HEK293 (cell line): ENCODE measurements around the gene DOCK8.

Experiments used
- CTCF ChIA-PET: fragments of 350-600 bp; formaldehyde crosslinking; extraction: SDS; loops from one replicate; lab custom pipeline; 2021; ENCODE audit warnings: antibody characterized with exemption; lab: Yijun Ruan, JAX
- POLR2A ChIA-PET: fragments of 300-600 bp; formaldehyde crosslinking; extraction: SDS; loops from one replicate; lab custom pipeline; 2020; ENCODE audit warnings: antibody characterized with exemption, inconsistent platforms; lab: Yijun Ruan, JAX
- H3K27ac ChIP-seq: fragments of 200-500 bp; sonication (Bioruptor generic); 2 replicates; pipeline ENCODE4 v1.5.1; 2014; ENCODE audit warnings: low read depth, low read length, control low read depth, inconsistent platforms; ENCODE audit errors: extremely low read depth
- H3K36me3 ChIP-seq, 2 experiments: fragments of 200-500 bp in 1 of 2; sonication (Bioruptor generic) in 1 of 2; 1 replicate in 1 of 2; 2 replicates in 1 of 2; pipeline ENCODE4 v1.5.1; 2014 to 2017; ENCODE audit warnings: inconsistent platforms in 2 of 2, low read length in 2 of 2; ENCODE audit not compliant: control insufficient read depth in 2 of 2, insufficient read depth in 1 of 2
- H3K4me1 ChIP-seq: fragments of 200-500 bp; sonication (Bioruptor generic); 2 replicates; pipeline ENCODE4 v1.5.1; 2014; ENCODE audit warnings: mild to moderate bottlenecking, low read length, inconsistent platforms; ENCODE audit not compliant: control insufficient read depth, insufficient read depth
- H3K4me3 ChIP-seq: 2 replicates; pipeline ENCODE4 v1.5.1; 2011; ENCODE audit warnings: low read depth, mild to moderate bottlenecking, control low read depth, low read length, moderate library complexity
- H3K9me3 ChIP-seq: fragments of 200-500 bp; sonication (Bioruptor generic); 2 replicates; pipeline ENCODE4 v1.5.1; 2014; ENCODE audit warnings: low read depth, low read length, inconsistent platforms; ENCODE audit not compliant: control insufficient read depth, insufficient read depth
- KLF7 ChIP-seq: fragments of 450-650 bp; formaldehyde crosslinking; IDR thresholded peaks from 2 replicates; pipeline ENCODE4 v1.5.1; 2016; ENCODE audit warnings: missing biosample characterization, missing genetic modification characterization, borderline replicate concordance
- SP3 ChIP-seq: fragments of 450-650 bp; formaldehyde crosslinking; IDR thresholded peaks from 2 replicates; pipeline ENCODE4 v1.5.1; 2016; ENCODE audit warnings: missing biosample characterization, missing genetic modification characterization
- ZBTB20 ChIP-seq: fragments of 450-650 bp; formaldehyde crosslinking; IDR thresholded peaks from 2 replicates; pipeline ENCODE4 v1.5.1; 2016; ENCODE audit warnings: missing biosample characterization, missing genetic modification characterization
- ZEB2 ChIP-seq: fragments of 450-650 bp; formaldehyde crosslinking; IDR thresholded peaks from 2 replicates; pipeline ENCODE4 v1.5.1; 2016; ENCODE audit warnings: missing biosample characterization, missing genetic modification characterization
- ZFP37 ChIP-seq: fragments of 450-650 bp; formaldehyde crosslinking; IDR thresholded peaks from 2 replicates; pipeline ENCODE4 v1.5.1; 2016; ENCODE audit warnings: missing biosample characterization, missing genetic modification characterization
- ZNF114 ChIP-seq: fragments of 450-650 bp; formaldehyde crosslinking; IDR thresholded peaks from 2 replicates; pipeline ENCODE4 v1.5.0; 2017; ENCODE audit warnings: missing biosample characterization, missing genetic modification characterization
- ZNF121 ChIP-seq: fragments of 450-650 bp; formaldehyde crosslinking; IDR thresholded peaks from 2 replicates; pipeline ENCODE4 v1.5.1; 2016; ENCODE audit warnings: missing biosample characterization, missing genetic modification characterization
- ZNF140 ChIP-seq: fragments of 450-650 bp; formaldehyde crosslinking; IDR thresholded peaks from 2 replicates; pipeline ENCODE4 v1.5.1; 2016; ENCODE audit warnings: missing biosample characterization, missing genetic modification characterization
- ZNF19 ChIP-seq: fragments of 450-650 bp; formaldehyde crosslinking; IDR thresholded peaks from 2 replicates; pipeline ENCODE4; 2016; ENCODE audit warnings: missing biosample characterization, missing genetic modification characterization, low read depth
- ZNF350 ChIP-seq: fragments of 450-650 bp; formaldehyde crosslinking; IDR thresholded peaks from 2 replicates; pipeline ENCODE4 v1.5.0; 2017; ENCODE audit warnings: missing biosample characterization, mild to moderate bottlenecking, missing genetic modification characterization
- ZNF366 ChIP-seq: fragments of 450-650 bp; formaldehyde crosslinking; conservative IDR thresholded peaks from 2 replicates; pipeline ENCODE4 v1.5.1; 2016; ENCODE audit warnings: missing biosample characterization, missing genetic modification characterization
- ZNF426 ChIP-seq: fragments of 450-650 bp; formaldehyde crosslinking; IDR thresholded peaks from 2 replicates; pipeline ENCODE4 v1.5.1; 2017; ENCODE audit warnings: missing biosample characterization, missing genetic modification characterization, mild to moderate bottlenecking, inconsistent platforms, moderate library complexity
- ZNF510 ChIP-seq: fragments of 450-650 bp; formaldehyde crosslinking; IDR thresholded peaks from 2 replicates; pipeline ENCODE4 v1.5.1; 2018; ENCODE audit warnings: mild to moderate bottlenecking, missing genetic modification characterization, missing biosample characterization; ENCODE audit not compliant: insufficient replicate concordance
- ZNF555 ChIP-seq: fragments of 450-650 bp; formaldehyde crosslinking; conservative IDR thresholded peaks from 2 replicates; pipeline ENCODE4 v1.5.1; 2017; ENCODE audit warnings: missing biosample characterization, mild to moderate bottlenecking, missing genetic modification characterization, inconsistent platforms
- ZNF561 ChIP-seq: fragments of 450-650 bp; IDR thresholded peaks from 2 replicates; pipeline ENCODE4 v1.5.1; 2018; ENCODE audit warnings: missing biosample characterization, missing genetic modification characterization, borderline replicate concordance
- ZNF610 ChIP-seq: fragments of 450-650 bp; formaldehyde crosslinking; IDR thresholded peaks from 2 replicates; pipeline ENCODE4 v1.5.1; 2016; ENCODE audit warnings: missing biosample characterization, missing genetic modification characterization, borderline replicate concordance
- ZNF660 ChIP-seq: fragments of 450-650 bp; IDR thresholded peaks from 2 replicates; pipeline ENCODE4 v1.5.1; 2018; ENCODE audit warnings: missing biosample characterization, mild to moderate bottlenecking, missing genetic modification characterization
- ZNF707 ChIP-seq: fragments of 450-650 bp; formaldehyde crosslinking; IDR thresholded peaks from 2 replicates; pipeline ENCODE4 v1.5.1; 2016; ENCODE audit warnings: missing biosample characterization, missing genetic modification characterization
- ZNF768 ChIP-seq: fragments of 450-650 bp; formaldehyde crosslinking; IDR thresholded peaks from 2 replicates; pipeline ENCODE4 v1.5.1; 2018; ENCODE audit warnings: missing biosample characterization, mild to moderate bottlenecking, missing genetic modification characterization
- TF ChIP-seq, protein P1 (sequence below): fragments of 450-650 bp; formaldehyde crosslinking; IDR thresholded peaks from 2 replicates; pipeline ENCODE4 v1.5.1; 2016; ENCODE audit warnings: missing biosample characterization, missing genetic modification characterization
- TF ChIP-seq, protein P2 (sequence below): fragments of 450-650 bp; formaldehyde crosslinking; IDR thresholded peaks from 2 replicates; pipeline ENCODE4 v1.5.1; 2016; ENCODE audit warnings: missing biosample characterization, missing genetic modification characterization, borderline replicate concordance
- TF ChIP-seq, protein P3 (sequence below): fragments of 450-650 bp; formaldehyde crosslinking; IDR thresholded peaks from 2 replicates; pipeline ENCODE4 v1.5.1; 2017; ENCODE audit warnings: missing biosample characterization, missing genetic modification characterization
- TF ChIP-seq, protein P4 (sequence below): fragments of 450-650 bp; IDR thresholded peaks from 2 replicates; pipeline ENCODE4 v1.5.1; 2018; ENCODE audit warnings: missing biosample characterization, mild to moderate bottlenecking, missing genetic modification characterization

DOCK8 gene

DNA sequence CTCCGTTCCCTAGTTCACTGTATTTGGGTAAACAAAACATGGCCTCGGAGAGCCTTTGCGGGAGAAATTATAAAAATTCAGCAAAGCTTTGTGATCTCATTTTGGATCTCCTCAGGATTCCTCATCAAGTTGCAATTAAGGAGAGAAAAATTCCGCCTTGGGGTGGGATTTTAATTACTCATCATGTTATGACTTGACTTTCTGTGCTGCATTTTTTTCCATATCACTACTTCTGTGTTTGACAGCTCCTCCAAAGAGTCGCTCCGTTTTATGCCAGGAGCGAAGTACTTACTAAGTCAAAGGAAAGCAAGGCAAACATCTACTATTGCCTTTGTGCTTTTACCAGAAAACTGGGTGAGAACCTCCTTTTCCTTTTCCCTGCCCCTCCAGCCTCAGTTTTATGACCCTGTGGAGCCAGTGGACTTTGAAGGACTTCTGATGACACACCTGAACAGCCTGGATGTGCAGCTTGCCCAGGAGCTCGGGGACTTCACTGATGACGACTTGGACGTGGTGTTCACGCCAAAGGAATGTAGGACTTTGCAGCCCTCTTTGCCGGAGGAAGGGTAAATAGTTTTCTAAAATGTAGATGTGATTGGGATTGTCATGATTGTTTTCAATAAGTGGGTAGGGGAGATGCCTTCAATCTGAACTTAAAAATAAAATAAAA lies 71.5 kb downstream of the DOCK8 start (continued):
- TF ChIP-seq ZBTB20 (tag by site-specific recombination) (no peak), ZNF768 (tag by site-specific recombination) (no peak), ZNF510 (tag by site-specific recombination) (no peak)

DNA sequence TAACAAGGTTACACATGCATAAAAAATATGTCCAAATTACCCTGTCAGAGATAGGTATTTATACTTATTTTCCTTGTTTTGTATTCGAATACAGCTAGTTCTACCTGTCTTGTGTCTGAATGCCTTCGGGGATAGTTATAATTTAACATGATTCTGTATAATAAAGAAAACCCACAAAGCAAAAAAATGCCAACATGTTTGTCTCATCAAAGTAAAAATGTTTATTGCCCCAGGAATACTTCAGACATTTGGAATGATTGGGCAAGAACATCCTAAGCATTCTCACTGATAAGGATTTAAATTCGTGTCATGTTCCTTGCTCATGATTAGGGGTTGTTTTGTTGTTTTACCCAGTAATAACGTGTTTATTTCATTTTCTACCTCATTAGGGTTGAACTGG lies 74.5 kb downstream of the DOCK8 start:
- TF ChIP-seq ZNF660 (tag by site-specific recombination) (no peak), ZNF19 (tag by site-specific recombination) (no peak), ZNF366 (tag by site-specific recombination) (no peak), ZFP37 (tag by site-specific recombination) (no peak), ZNF707 (tag by site-specific recombination) (no peak), ZEB2 (tag by site-specific recombination) (no peak), ZNF555 (tag by site-specific recombination) (no peak), ZNF121 (tag by site-specific recombination) (no peak), ZNF114 (no peak), KLF7 (no peak), ZNF426 (tag by site-specific recombination) (no peak), ZNF350 (tag by site-specific recombination) (no peak), ZNF610 (tag by site-specific recombination) (no peak), SP3 (tag by site-specific recombination) (no peak), ZNF561 (tag by site-specific recombination) (no peak), ZNF140 (tag by site-specific recombination) (no peak)
- TF ChIP-seq, protein P1, sequence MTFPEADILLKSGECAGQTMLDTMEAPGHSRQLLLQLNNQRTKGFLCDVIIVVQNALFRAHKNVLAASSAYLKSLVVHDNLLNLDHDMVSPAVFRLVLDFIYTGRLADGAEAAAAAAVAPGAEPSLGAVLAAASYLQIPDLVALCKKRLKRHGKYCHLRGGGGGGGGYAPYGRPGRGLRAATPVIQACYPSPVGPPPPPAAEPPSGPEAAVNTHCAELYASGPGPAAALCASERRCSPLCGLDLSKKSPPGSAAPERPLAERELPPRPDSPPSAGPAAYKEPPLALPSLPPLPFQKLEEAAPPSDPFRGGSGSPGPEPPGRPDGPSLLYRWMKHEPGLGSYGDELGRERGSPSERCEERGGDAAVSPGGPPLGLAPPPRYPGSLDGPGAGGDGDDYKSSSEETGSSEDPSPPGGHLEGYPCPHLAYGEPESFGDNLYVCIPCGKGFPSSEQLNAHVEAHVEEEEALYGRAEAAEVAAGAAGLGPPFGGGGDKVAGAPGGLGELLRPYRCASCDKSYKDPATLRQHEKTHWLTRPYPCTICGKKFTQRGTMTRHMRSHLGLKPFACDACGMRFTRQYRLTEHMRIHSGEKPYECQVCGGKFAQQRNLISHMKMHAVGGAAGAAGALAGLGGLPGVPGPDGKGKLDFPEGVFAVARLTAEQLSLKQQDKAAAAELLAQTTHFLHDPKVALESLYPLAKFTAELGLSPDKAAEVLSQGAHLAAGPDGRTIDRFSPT, result no peak
- TF ChIP-seq, protein P2, sequence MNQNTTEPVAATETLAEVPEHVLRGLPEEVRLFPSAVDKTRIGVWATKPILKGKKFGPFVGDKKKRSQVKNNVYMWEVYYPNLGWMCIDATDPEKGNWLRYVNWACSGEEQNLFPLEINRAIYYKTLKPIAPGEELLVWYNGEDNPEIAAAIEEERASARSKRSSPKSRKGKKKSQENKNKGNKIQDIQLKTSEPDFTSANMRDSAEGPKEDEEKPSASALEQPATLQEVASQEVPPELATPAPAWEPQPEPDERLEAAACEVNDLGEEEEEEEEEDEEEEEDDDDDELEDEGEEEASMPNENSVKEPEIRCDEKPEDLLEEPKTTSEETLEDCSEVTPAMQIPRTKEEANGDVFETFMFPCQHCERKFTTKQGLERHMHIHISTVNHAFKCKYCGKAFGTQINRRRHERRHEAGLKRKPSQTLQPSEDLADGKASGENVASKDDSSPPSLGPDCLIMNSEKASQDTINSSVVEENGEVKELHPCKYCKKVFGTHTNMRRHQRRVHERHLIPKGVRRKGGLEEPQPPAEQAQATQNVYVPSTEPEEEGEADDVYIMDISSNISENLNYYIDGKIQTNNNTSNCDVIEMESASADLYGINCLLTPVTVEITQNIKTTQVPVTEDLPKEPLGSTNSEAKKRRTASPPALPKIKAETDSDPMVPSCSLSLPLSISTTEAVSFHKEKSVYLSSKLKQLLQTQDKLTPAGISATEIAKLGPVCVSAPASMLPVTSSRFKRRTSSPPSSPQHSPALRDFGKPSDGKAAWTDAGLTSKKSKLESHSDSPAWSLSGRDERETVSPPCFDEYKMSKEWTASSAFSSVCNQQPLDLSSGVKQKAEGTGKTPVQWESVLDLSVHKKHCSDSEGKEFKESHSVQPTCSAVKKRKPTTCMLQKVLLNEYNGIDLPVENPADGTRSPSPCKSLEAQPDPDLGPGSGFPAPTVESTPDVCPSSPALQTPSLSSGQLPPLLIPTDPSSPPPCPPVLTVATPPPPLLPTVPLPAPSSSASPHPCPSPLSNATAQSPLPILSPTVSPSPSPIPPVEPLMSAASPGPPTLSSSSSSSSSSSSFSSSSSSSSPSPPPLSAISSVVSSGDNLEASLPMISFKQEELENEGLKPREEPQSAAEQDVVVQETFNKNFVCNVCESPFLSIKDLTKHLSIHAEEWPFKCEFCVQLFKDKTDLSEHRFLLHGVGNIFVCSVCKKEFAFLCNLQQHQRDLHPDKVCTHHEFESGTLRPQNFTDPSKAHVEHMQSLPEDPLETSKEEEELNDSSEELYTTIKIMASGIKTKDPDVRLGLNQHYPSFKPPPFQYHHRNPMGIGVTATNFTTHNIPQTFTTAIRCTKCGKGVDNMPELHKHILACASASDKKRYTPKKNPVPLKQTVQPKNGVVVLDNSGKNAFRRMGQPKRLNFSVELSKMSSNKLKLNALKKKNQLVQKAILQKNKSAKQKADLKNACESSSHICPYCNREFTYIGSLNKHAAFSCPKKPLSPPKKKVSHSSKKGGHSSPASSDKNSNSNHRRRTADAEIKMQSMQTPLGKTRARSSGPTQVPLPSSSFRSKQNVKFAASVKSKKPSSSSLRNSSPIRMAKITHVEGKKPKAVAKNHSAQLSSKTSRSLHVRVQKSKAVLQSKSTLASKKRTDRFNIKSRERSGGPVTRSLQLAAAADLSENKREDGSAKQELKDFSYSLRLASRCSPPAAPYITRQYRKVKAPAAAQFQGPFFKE (tag by site-specific recombination), result no peak
- TF ChIP-seq, protein P3, sequence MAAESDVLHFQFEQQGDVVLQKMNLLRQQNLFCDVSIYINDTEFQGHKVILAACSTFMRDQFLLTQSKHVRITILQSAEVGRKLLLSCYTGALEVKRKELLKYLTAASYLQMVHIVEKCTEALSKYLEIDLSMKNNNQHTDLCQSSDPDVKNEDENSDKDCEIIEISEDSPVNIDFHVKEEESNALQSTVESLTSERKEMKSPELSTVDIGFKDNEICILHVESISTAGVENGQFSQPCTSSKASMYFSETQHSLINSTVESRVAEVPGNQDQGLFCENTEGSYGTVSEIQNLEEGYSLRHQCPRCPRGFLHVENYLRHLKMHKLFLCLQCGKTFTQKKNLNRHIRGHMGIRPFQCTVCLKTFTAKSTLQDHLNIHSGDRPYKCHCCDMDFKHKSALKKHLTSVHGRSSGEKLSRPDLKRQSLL (tag by site-specific recombination), result no peak
- TF ChIP-seq, protein P4, sequence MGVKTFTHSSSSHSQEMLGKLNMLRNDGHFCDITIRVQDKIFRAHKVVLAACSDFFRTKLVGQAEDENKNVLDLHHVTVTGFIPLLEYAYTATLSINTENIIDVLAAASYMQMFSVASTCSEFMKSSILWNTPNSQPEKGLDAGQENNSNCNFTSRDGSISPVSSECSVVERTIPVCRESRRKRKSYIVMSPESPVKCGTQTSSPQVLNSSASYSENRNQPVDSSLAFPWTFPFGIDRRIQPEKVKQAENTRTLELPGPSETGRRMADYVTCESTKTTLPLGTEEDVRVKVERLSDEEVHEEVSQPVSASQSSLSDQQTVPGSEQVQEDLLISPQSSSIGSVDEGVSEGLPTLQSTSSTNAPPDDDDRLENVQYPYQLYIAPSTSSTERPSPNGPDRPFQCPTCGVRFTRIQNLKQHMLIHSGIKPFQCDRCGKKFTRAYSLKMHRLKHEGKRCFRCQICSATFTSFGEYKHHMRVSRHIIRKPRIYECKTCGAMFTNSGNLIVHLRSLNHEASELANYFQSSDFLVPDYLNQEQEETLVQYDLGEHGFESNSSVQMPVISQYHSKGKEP (tag by site-specific recombination), result no peak
- CTCF ChIA-PET, result no interaction called here
- no peaks in the 10 kb centered on the region for H3K9me3 ChIP-seq
- H3K4me3 ChIP-seq, result no peak overlapping the region
- POLR2A ChIA-PET, result no interaction called here
- no peaks in the 10 kb centered on the region for H3K36me3 ChIP-seq
- H3K27ac ChIP-seq, result no peak overlapping the region
- H3K4me1 ChIP-seq, result no peaks in the 10 kb centered on the region
